DOHH2 (cell line): ENCODE data around the gene IQCC.

Experiments
- CTCF ChIP-seq: fragments of 200-600 bp; sonication (generic); IDR thresholded peaks from one replicate; pipeline ENCODE4 v1.5.1; 2014; ENCODE audit warnings: antibody characterized with exemption, mild to moderate bottlenecking, low read depth, low read length; ENCODE audit not compliant: poor library complexity, severe bottlenecking
- EZH2phosphoT487 ChIP-seq: fragments of 200-600 bp; sonication (generic); IDR thresholded peaks from 2 replicates; pipeline ENCODE4 v1.6.1; 2017; ENCODE audit warnings: borderline replicate concordance, mild to moderate bottlenecking, antibody characterized with exemption, low read length, moderate library complexity, mixed read lengths

GRCh38 chr1:32223683-32224082 lies 18.2 kb downstream of the IQCC start:
- TF ChIP-seq CTCF, result no peak
- no peak for TF ChIP-seq EZH2phosphoT487
